Esophagus squamous epithelium (tissue), 4 donors: ENCODE results near the gene HNRNPK.

Source experiments
- CTCF ChIP-seq, 6 experiments: fragments of 450-650 bp in 4 of 6; fragments of 200-600 bp in 2 of 6; sonication (generic) in 2 of 6; IDR thresholded peaks; one replicate each; pipeline ENCODE4 v1.5.1; 2016 to 2019; ENCODE audit warnings: antibody characterized with exemption in 6 of 6, mild to moderate bottlenecking in 4 of 6, moderate library complexity in 4 of 6
- POLR2A ChIP-seq, 4 donors: fragments of 450-650 bp; IDR thresholded peaks; one replicate each; pipeline ENCODE4 v1.6.1; 2017; ENCODE audit warnings: antibody characterized with exemption in 4 of 4, mild to moderate bottlenecking in 4 of 4, moderate library complexity in 3 of 4

- TF ChIP-seq CTCF (IDR thresholded peaks at IDR 0.05), result no peak
- TF ChIP-seq POLR2A (IDR thresholded peaks at IDR 0.05), result no peak
Observed at GRCh38 chr9:83999141-83999918, 19.3 kb upstream of the HNRNPK start.
